ENCODE measurements around the gene IBA57.
"Not testable (repeated sequence)": the region's sequence is repeated elsewhere in the genome, so short reads cannot be mapped to it uniquely, and the experiment has no call there.

The IBA57 gene

GRCh38 chr1:228174482-228175315, 9.1 kb downstream of the IBA57 start:
- DNase-seq: no peak

GRCh38 chr1:228175316-228176023, 9.9 kb downstream of the IBA57 start:
- DNase-seq: no peak

- DNase-seq: no peak
Measured at GRCh38 chr1:228176024-228176395, 10.4 kb downstream of the IBA57 start.

- no peak for DNase-seq
Measured at GRCh38 chr1:228176461-228177182, 11.0 kb downstream of the IBA57 start.

- DNase-seq: no peak
Measured at GRCh38 chr1:228177183-228177475, 11.5 kb downstream of the IBA57 start.

- no peak for DNase-seq
Measured at GRCh38 chr1:228177721-228178710, 12.4 kb downstream of the IBA57 start.

- DNase-seq: no peak
Measured at GRCh38 chr1:228178737-228179684, 13.4 kb downstream of the IBA57 start.

- no peak for DNase-seq
Measured at GRCh38 chr1:228180271-228180958, 14.8 kb downstream of the IBA57 start.

GRCh38 chr1:228180959-228181644, 15.5 kb downstream of the IBA57 start:
- DNase-seq: no peak

GRCh38 chr1:228181645-228182034, 16.0 kb downstream of the IBA57 start:
- no peak for DNase-seq

- DNase-seq: no peak
Measured at GRCh38 chr1:228182296-228183030, 16.9 kb downstream of the IBA57 start.

- DNase-seq: no peak
Measured at GRCh38 chr1:228184152-228184551, 18.5 kb downstream of the IBA57 start.

GRCh38 chr1:228185641-228185965, 20.0 kb downstream of the IBA57 start:
- no peak for DNase-seq

GRCh38 chr1:228188249-228188648, 22.6 kb downstream of the IBA57 start:
- not testable (repeated sequence) for DNase-seq

GRCh38 chr1:228190182-228190581, 24.6 kb downstream of the IBA57 start:
- no peak for DNase-seq

GRCh38 chr1:228190778-228191177, 25.2 kb downstream of the IBA57 start:
- no peak for DNase-seq

GRCh38 chr1:228194436-228194835, 28.8 kb downstream of the IBA57 start:
- DNase-seq: no peak

- DNase-seq: no peak
Measured at GRCh38 chr1:228194921-228195812, 29.6 kb downstream of the IBA57 start.

Data from NCI-H2227 treated with DMSO at 0.1 percent for 48 hours (cell line).